Measurements from ENCODE around the gene ACER1.

DNA sequence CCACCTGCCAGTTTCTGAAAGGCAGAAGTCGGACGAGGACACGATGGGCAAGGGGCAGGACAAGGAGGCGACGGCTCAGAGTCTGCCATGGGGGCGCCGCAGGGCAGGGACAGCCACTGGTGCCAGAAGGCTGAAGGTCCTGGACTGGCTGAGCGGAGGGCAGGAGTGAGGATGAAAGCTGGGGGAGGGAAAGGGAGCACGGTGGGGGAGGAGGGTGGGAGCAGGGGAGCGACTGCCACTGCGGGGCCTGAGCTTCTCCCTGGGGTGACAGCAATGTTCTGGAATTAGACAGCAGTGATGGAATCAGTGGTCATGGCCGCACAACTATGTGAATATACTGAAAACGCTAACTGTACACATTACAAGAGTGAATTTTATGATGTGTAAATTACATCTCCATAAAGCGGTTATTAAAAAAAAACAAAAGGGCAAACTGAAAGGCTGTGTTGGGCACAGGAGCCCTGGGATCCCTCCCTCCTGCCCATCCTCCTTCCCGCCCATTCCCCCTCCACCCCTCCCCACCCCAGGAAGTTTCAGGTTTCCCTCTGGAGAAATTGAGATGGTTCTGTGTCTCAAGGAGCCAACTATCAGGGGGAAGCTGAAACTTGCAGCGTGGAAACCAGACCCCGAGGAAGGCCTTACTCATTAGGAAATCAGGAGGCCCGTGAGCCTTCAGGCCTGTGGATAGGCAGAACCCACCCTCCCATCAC, 69.5 kb downstream of the ACER1 start:
- TF ChIP-seq POLR2AphosphoS5 (IDR thresholded peaks at IDR 0.05), result no peak
- no peak for TF ChIP-seq POLR2A (IDR thresholded peaks at IDR 0.05)
- TF ChIP-seq, protein P1, sequence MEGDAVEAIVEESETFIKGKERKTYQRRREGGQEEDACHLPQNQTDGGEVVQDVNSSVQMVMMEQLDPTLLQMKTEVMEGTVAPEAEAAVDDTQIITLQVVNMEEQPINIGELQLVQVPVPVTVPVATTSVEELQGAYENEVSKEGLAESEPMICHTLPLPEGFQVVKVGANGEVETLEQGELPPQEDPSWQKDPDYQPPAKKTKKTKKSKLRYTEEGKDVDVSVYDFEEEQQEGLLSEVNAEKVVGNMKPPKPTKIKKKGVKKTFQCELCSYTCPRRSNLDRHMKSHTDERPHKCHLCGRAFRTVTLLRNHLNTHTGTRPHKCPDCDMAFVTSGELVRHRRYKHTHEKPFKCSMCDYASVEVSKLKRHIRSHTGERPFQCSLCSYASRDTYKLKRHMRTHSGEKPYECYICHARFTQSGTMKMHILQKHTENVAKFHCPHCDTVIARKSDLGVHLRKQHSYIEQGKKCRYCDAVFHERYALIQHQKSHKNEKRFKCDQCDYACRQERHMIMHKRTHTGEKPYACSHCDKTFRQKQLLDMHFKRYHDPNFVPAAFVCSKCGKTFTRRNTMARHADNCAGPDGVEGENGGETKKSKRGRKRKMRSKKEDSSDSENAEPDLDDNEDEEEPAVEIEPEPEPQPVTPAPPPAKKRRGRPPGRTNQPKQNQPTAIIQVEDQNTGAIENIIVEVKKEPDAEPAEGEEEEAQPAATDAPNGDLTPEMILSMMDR (IDR thresholded peaks at IDR 0.05), result no peak

Measured in prostate gland (tissue), 2 donors.